Measurements from ENCODE around the gene ADAM8. TPM values are rescaled to one million over a fixed set of nuclear protein-coding genes. Genes with fewer than 3 reads are reported as not detected.

ADAM8 gene
- total RNA-seq, 3 donors from 2014 or later (not counting 1 experiment from before 2014, with no cell fraction given): 357 to 682 (median 425) TPM

GRCh38 chr10:133241501-133242205 lies 35.0 kb downstream of the ADAM8 start:
- no peaks in the 10 kb centered on the region for H3K9me3 ChIP-seq (ENCODE audit: control insufficient read depth, insufficient read depth, low read length)
- peak overlapping the region; percentile 46 for H3K4me3 ChIP-seq (ENCODE audit: low read length)
- Mint-ChIP-seq H3K4me1 (peaks cover 6 to 33% of the 10 kb centered on the region in 2 donors), H3K27me3 (ENCODE audit: low read depth in 2 of 2) (peaks cover 17 to 41% of the 10 kb centered on the region in 2 donors), H3K36me3 (no peaks in the 10 kb centered on the region), H3K27ac (peak overlapping the region in 1 of 2 donors; percentile 42), H3K4me3 (peak overlapping the region; percentile 71), H3K9me3 (no peaks in the 10 kb centered on the region)
- 16% methylated on average over 25 of the region's 25 CpGs for WGBS (ENCODE audit: insufficient coverage)
- H3K27ac ChIP-seq (ENCODE audit: low read length): no peak overlapping the region
- H3K4me1 ChIP-seq (ENCODE audit: control insufficient read depth, insufficient read depth, low read length): peaks cover 29% of the 10 kb centered on the region
- ATAC-seq (peak; percentile 53 to 68 (median 53)), DNase-seq (peak in 1 of 2 donors; percentile 42)
- no peak for TF ChIP-seq CTCF (IDR thresholded peaks at IDR 0.05)
- H3K27me3 ChIP-seq (ENCODE audit: control insufficient read depth, insufficient read depth, low read length): peaks cover 15% of the 10 kb centered on the region
- intact Hi-C loops (cut with micrococcal nuclease): no loop called here
- no peaks in the 10 kb centered on the region for H3K36me3 ChIP-seq (ENCODE audit: control insufficient read depth, insufficient read depth, low read length)

- Mint-ChIP-seq H3K27me3 (ENCODE audit: low read depth in 2 of 2) (peaks cover 17 to 45% of the 10 kb centered on the region in 2 donors), H3K27ac (no peak overlapping the region), H3K4me1 (peaks cover 6 to 43% of the 10 kb centered on the region in 2 donors), H3K9me3 (no peaks in the 10 kb centered on the region), H3K36me3 (no peaks in the 10 kb centered on the region), H3K4me3 (no peak overlapping the region)
- Histone ChIP-seq H3K27ac (ENCODE audit: low read length) (no peak overlapping the region), H3K36me3 (ENCODE audit: control insufficient read depth, insufficient read depth, low read length) (no peaks in the 10 kb centered on the region), H3K4me3 (ENCODE audit: low read length) (no peak overlapping the region), H3K27me3 (ENCODE audit: control insufficient read depth, insufficient read depth, low read length) (peaks cover 24% of the 10 kb centered on the region), H3K9me3 (ENCODE audit: control insufficient read depth, insufficient read depth, low read length) (no peaks in the 10 kb centered on the region), H3K4me1 (ENCODE audit: control insufficient read depth, insufficient read depth, low read length) (peaks cover 45% of the 10 kb centered on the region)
- DNase-seq (no peak), ATAC-seq (no peak)
- WGBS (ENCODE audit: insufficient coverage): 44% methylated on average over 15 of the region's 15 CpGs
- no peak for TF ChIP-seq CTCF (IDR thresholded peaks at IDR 0.05)
- intact Hi-C loops (cut with micrococcal nuclease): no loop called here
These were observed 36.7 kb downstream of the ADAM8 start for GRCh38 chr10:133239990-133240389.

- no peak for TF ChIP-seq CTCF (IDR thresholded peaks at IDR 0.05)
- ATAC-seq: no peak
- no peak for DNase-seq
- H3K27ac ChIP-seq (ENCODE audit: low read length): no peak overlapping the region
- Mint-ChIP-seq H3K27ac (no peak overlapping the region), H3K9me3 (no peaks in the 10 kb centered on the region), H3K4me3 (peak overlapping the region; percentile 28), H3K36me3 (no peaks in the 10 kb centered on the region), H3K27me3 (ENCODE audit: low read depth in 2 of 2) (peaks cover 23 to 51% of the 10 kb centered on the region in 2 donors), H3K4me1 (peaks cover 6 to 44% of the 10 kb centered on the region in 2 donors)
- H3K4me1 ChIP-seq (ENCODE audit: control insufficient read depth, insufficient read depth, low read length): peaks cover 47% of the 10 kb centered on the region
- intact Hi-C loops (cut with micrococcal nuclease): no loop called here
- H3K27me3 ChIP-seq (ENCODE audit: control insufficient read depth, insufficient read depth, low read length): peaks cover 24% of the 10 kb centered on the region
- H3K36me3 ChIP-seq (ENCODE audit: control insufficient read depth, insufficient read depth, low read length): no peaks in the 10 kb centered on the region
- 79% methylated on average over 15 of the region's 15 CpGs for WGBS (ENCODE audit: insufficient coverage)
- H3K9me3 ChIP-seq (ENCODE audit: control insufficient read depth, insufficient read depth, low read length): no peaks in the 10 kb centered on the region
- H3K4me3 ChIP-seq (ENCODE audit: low read length): no peak overlapping the region
These were observed 38.2 kb downstream of the ADAM8 start for GRCh38 chr10:133238466-133238804.

All from natural killer cell (primary cell).